SU-DHL-6 (cell line): ENCODE data around the gene MAPK11.
A peak's percentile ranks its signal among the peaks of the same experiment; 100 is the strongest.

Source experiments
- H2AFZ ChIP-seq: fragments of 200-600 bp; sonication (generic); 2 replicates; pipeline ENCODE4 v1.6.1; 2014; ENCODE audit warnings: low read depth, mild to moderate bottlenecking, moderate library complexity, mixed read lengths, antibody characterized with exemption, low read length; ENCODE audit not compliant: severe bottlenecking
- H3F3A ChIP-seq: fragments of 200-600 bp; shearing (Covaris generic); 2 replicates; pipeline ENCODE4 v1.6.0; 2016; ENCODE audit warnings: antibody characterized with exemption, mild to moderate bottlenecking; ENCODE audit not compliant: insufficient read depth
- H3K27ac ChIP-seq: fragments of 200-600 bp; sonication (generic); 2 replicates; pipeline ENCODE4 v1.5.1; 2016; ENCODE audit warnings: low read depth, mild to moderate bottlenecking, low read length, moderate library complexity, mixed read lengths
- H3K27me3 ChIP-seq: fragments of 200-600 bp; sonication (generic), shearing (Covaris generic); 2 replicates; pipeline ENCODE4 v1.6.0; 2014; ENCODE audit warnings: mild to moderate bottlenecking, low read length
- H3K36me3 ChIP-seq: fragments of 200-600 bp; sonication (generic); 2 replicates; pipeline ENCODE4 v1.6.1; 2014; ENCODE audit warnings: mild to moderate bottlenecking, low read length, mixed read lengths
- H3K4me2 ChIP-seq: fragments of 300-600, 200-600 bp; shearing (Covaris generic), sonication (generic); 2 replicates; pipeline ENCODE4 v1.6.0; 2014; ENCODE audit warnings: low read length, low read depth, mild to moderate bottlenecking; ENCODE audit not compliant: poor library complexity, severe bottlenecking
- H3K4me3 ChIP-seq: fragments of 200-600 bp; sonication (generic); 2 replicates; pipeline ENCODE4 v1.5.1; 2014; ENCODE audit warnings: antibody characterized with exemption, low read length, mild to moderate bottlenecking, mixed read lengths; ENCODE audit not compliant: insufficient read depth, poor library complexity, severe bottlenecking
- H3K79me2 ChIP-seq: fragments of 200-600 bp; sonication (generic); 2 replicates; pipeline ENCODE4 v1.6.1; 2014; ENCODE audit warnings: mild to moderate bottlenecking, low read length, moderate library complexity; ENCODE audit not compliant: insufficient read depth
- H3K9ac ChIP-seq: fragments of 200-600 bp; sonication (generic); 2 replicates; pipeline ENCODE4 v1.7.0; 2014; ENCODE audit warnings: mild to moderate bottlenecking, low read length
- H3K9me2 ChIP-seq: fragments of 200-600 bp; sonication (generic); replicated peaks from 2 replicates; pipeline ENCODE4 v1.6.1; 2014; ENCODE audit warnings: low read length; ENCODE audit not compliant: insufficient read depth
- H3K9me3 ChIP-seq: fragments of 200-600 bp; sonication (generic); 2 replicates; pipeline ENCODE4 v1.6.1; 2014; ENCODE audit warnings: low read length, mixed read lengths; ENCODE audit not compliant: insufficient read depth
- H4K20me1 ChIP-seq: fragments of 200-600 bp; sonication (generic); 2 replicates; pipeline ENCODE4 v1.6.1; 2014; ENCODE audit warnings: low read depth, mild to moderate bottlenecking, antibody characterized with exemption, low read length, moderate library complexity, mixed read lengths
- EZH2phosphoT487 ChIP-seq: fragments of 200-600 bp; sonication (generic), shearing (Covaris generic); conservative IDR thresholded peaks from 2 replicates; pipeline ENCODE4 v1.6.1; 2018; ENCODE audit warnings: mild to moderate bottlenecking, antibody characterized with exemption, low read length, moderate library complexity, mixed read lengths
- TF ChIP-seq, protein P1 (sequence below): fragments of 200-600 bp; sonication (generic); IDR thresholded peaks from one replicate; pipeline ENCODE4 v1.5.1; 2017; ENCODE audit warnings: antibody characterized with exemption, mild to moderate bottlenecking, low read length, moderate library complexity; ENCODE audit not compliant: insufficient read depth, poor library complexity, severe bottlenecking

The MAPK11 gene

DNA sequence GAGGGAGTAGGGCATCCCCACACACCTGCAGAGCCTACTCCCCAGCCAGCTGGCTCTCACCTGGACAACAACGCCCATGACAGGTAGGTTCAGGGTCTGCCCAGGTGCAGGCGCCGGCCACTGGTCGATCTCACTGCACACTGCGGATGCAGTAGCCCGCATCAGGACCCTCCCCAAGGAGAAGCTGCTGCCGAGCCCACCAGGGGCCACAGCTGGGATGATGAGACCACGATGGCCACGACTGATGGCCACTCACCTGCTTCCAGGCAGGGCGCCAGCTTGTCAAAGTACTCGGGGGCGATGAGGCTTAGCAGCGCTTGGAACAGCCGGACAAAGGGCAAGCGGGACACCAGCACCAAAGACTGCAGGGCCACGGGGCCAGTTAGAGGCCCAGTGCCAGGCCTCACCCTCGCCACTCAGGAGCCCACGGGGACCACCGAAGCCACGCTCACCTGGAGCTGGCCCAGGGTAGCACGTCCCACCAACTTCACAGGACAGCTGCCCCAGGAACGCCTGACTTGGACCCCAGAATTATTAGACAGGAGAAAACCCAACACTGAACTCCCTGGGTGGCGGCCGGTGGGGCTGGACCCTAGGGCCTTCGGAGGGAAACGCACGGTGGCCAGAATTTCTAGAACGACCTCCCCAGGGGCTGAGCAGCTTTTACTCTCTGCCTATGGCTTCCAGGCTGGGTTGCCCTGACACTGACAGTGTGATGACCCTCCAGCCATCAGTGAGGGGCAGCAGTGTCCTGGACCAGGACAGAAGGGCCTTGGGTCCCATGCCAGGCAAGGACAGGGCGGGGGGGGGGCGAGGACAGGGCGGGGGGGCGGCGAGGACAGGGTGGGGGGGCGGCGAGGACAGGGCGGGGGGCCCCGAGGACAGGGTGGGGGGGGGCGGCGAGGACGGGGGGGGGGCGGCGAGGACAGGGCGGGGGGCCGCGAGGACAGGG, 46.2 kb upstream of the MAPK11 start:
- H3K9ac ChIP-seq: no peak overlapping the region

GRCh38 chr22:50315289-50316113, 45.3 kb upstream of the MAPK11 start:
- peak overlapping the region; percentile 77 for H3K4me2 ChIP-seq
- H3K36me3 ChIP-seq: no peaks in the 10 kb centered on the region
- H3K9me3 ChIP-seq: no peaks in the 10 kb centered on the region
- no peak for TF ChIP-seq EZH2phosphoT487
- H3K9ac ChIP-seq: peak overlapping the region; percentile 70
- peak overlapping the region; percentile 86 for H3K27ac ChIP-seq
- no peaks in the 10 kb centered on the region for H3K27me3 ChIP-seq
- H3K9me2 ChIP-seq: no peaks in the 10 kb centered on the region
- peak overlapping the region; percentile 12 for H3K4me3 ChIP-seq
- H3F3A ChIP-seq: peaks cover 20% of the 10 kb centered on the region
- H4K20me1 ChIP-seq: no peaks in the 10 kb centered on the region
- H2AFZ ChIP-seq: no peak overlapping the region
- no peaks in the 10 kb centered on the region for H3K79me2 ChIP-seq

More for the DNA sequence above, 46.2 kb upstream of the MAPK11 start:
- Histone ChIP-seq H3K79me2 (no peaks in the 10 kb centered on the region), H3K4me2 (no peak overlapping the region), H3K27me3 (no peaks in the 10 kb centered on the region), H3K9me3 (no peaks in the 10 kb centered on the region), H2AFZ (no peak overlapping the region), H3F3A (peaks cover 20% of the 10 kb centered on the region), H3K27ac (peak overlapping the region; percentile 86; the same call in 1 of the 2 replicates), H3K9me2 (no peaks in the 10 kb centered on the region), H3K36me3 (no peaks in the 10 kb centered on the region), H3K4me3 (no peak overlapping the region), H4K20me1 (no peaks in the 10 kb centered on the region)
- TF ChIP-seq EZH2phosphoT487: no peak
- TF ChIP-seq, protein P1, sequence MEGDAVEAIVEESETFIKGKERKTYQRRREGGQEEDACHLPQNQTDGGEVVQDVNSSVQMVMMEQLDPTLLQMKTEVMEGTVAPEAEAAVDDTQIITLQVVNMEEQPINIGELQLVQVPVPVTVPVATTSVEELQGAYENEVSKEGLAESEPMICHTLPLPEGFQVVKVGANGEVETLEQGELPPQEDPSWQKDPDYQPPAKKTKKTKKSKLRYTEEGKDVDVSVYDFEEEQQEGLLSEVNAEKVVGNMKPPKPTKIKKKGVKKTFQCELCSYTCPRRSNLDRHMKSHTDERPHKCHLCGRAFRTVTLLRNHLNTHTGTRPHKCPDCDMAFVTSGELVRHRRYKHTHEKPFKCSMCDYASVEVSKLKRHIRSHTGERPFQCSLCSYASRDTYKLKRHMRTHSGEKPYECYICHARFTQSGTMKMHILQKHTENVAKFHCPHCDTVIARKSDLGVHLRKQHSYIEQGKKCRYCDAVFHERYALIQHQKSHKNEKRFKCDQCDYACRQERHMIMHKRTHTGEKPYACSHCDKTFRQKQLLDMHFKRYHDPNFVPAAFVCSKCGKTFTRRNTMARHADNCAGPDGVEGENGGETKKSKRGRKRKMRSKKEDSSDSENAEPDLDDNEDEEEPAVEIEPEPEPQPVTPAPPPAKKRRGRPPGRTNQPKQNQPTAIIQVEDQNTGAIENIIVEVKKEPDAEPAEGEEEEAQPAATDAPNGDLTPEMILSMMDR: no peak

- Histone ChIP-seq H3K9ac (peak overlapping the region; percentile 70), H3K27ac (peak overlapping the region; percentile 86), H2AFZ (peak overlapping the region; percentile 39), H3K4me2 (peak overlapping the region; percentile 77), H3K9me2 (no peaks in the 10 kb centered on the region), H3K4me3 (peak overlapping the region; percentile 46), H3K9me3 (no peaks in the 10 kb centered on the region), H3K79me2 (no peaks in the 10 kb centered on the region), H4K20me1 (no peaks in the 10 kb centered on the region), H3F3A (peaks cover 20% of the 10 kb centered on the region), H3K27me3 (no peaks in the 10 kb centered on the region), H3K36me3 (no peaks in the 10 kb centered on the region)
- TF ChIP-seq, protein P1: no peak
These were observed 44.5 kb upstream of the MAPK11 start for GRCh38 chr22:50314455-50315288.
